CD4-positive, alpha-beta T cell treated with Interleukin-15 for 4 hours (primary cell): ENCODE measurements around the gene DNAH3.
"Not testable (repeated sequence)": the region's sequence is repeated elsewhere in the genome, so short reads cannot be mapped to it uniquely, and the experiment has no call there.

Experiments used
- DNase-seq: peaks from one replicate; pipeline ENCODE4 v3.0.0-alpha.2; 2020; ENCODE audit warnings: low spot score

Gene DNAH3

GRCh38 chr16:21150375-21151001 is at the start of gene DNAH3:
Gene DNAH3 (minus strand): TSS chr16:21150846. CDS start chr16:21150319, 527 bp downstream.
- DNase-seq = no peak

DNA sequence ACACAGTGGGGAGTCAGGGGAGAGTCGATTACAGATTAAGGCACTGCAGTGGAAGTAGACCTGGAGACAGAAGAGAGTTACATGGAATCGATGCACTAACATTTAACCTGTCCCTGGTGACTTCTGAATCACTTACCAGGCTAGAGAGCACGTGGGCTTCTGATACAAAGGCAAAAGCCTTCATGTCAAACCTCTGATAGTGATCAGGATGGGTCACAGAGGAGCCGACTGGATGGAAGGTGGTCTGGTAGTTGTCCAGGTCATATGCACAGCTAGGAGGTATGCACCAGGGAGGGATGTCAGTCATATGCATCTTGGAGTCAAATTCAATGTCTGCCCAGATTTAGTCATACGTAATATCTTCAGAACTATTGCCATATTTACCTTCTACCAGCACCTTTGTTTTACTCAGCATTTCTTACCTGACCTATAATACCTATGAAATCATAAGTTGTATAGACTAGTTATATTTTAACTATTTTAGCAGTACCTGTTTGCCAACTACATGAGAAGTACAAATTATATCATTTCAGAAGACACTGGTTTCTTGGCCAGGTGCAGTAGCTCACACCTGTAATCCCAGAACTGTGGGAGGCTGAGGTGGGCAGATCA is 49.1 kb upstream of the DNAH3 start:
- no peak for DNase-seq

- DNase-seq = no peak
These were observed 47.0 kb upstream of the DNAH3 start for GRCh38 chr16:21197621-21198020.

DNA sequence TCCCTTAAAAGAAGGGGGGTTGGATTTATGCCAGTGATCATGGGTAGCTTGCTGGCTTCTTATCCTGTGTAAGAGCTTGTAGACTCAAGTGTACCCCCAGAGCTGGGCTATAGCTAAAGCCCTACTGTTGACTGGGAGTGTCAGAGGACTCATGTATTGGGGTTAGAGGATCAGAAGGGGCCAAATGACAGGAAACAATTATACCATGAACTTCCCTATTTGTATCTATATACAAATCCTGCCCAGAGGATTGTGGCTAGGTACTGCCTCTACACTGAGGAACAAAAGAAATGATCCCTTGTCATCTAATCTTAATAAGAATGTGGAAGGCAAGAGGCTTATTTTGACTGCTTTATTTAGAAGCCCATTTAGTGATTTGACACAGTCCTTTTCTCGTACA is 46.5 kb upstream of the DNAH3 start:
- DNase-seq = no peak

- DNase-seq = not testable (repeated sequence)
These were observed 44.7 kb upstream of the DNAH3 start for GRCh38 chr16:21195330-21195729.

DNA sequence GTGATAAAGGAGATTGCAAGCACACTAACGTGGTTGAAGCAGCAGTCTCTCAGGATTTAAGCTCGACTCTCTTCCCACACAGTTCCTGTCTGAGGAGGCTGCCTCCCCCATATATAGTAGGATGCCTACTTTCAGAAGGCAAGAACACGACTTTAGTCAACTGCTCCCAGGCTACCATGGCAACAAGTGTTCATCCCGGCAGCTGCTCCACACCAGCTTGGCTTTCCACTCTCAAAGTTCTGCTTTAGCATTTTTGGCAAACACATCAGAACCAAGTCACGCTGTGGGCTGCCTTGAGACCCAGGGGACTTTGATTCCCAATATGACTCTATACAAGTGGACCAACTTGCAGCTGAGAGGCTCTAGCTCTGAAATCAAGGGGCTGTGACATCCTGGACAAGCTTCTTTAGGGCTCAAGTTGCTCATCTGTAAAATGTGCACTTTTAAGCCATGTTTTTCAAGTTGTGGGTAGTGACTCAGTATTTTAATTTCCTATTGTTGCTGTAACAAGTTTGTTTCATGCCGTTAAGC is 44.2 kb upstream of the DNAH3 start:
- DNase-seq = no peak

DNA sequence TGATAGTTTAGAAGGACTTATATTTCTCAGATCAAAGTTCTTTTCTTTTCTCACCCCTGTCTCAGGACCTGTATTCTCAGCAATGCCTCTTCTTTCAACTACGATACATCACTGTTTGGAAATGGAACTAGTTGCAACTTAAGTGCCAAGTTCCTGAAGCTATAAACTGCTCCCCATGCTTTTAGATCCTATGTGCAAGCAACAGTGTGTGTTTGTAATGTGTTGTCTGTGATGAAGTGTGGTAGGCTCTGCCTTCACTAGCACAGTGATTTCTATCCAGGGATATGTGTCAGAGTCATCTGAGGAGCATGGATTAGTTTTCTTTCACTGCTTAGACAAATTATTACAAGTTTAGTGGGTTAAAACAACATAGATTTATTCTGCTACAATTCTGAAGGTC is 42.3 kb upstream of the DNAH3 start:
- no peak for DNase-seq

- DNase-seq = no peak
These were observed 40.0 kb upstream of the DNAH3 start for GRCh38 chr16:21190599-21190998.

DNA sequence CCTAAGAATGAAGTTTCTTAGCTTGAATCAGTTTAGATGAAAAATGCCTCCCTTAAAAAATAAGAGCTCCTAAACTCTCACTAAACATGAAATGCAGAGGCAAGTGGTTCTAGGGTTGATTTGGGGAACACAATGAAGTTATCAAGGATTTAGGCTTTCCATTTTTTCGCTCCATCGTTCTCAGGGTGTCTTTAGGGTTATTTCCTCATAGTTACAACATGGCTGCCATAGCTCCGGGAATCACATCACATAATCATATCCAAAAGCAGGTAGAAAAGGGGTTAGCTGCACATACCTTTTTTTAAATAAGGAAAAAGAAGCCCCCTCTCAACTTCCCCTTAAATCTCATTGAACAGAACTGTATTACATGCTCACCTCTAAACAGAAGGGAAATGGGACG is 39.4 kb upstream of the DNAH3 start:
- DNase-seq = no peak

- DNase-seq = no peak
These were observed 38.7 kb upstream of the DNAH3 start for GRCh38 chr16:21189311-21189710.

- DNase-seq = no peak
These were observed 35.7 kb upstream of the DNAH3 start for GRCh38 chr16:21186326-21186691.

DNA sequence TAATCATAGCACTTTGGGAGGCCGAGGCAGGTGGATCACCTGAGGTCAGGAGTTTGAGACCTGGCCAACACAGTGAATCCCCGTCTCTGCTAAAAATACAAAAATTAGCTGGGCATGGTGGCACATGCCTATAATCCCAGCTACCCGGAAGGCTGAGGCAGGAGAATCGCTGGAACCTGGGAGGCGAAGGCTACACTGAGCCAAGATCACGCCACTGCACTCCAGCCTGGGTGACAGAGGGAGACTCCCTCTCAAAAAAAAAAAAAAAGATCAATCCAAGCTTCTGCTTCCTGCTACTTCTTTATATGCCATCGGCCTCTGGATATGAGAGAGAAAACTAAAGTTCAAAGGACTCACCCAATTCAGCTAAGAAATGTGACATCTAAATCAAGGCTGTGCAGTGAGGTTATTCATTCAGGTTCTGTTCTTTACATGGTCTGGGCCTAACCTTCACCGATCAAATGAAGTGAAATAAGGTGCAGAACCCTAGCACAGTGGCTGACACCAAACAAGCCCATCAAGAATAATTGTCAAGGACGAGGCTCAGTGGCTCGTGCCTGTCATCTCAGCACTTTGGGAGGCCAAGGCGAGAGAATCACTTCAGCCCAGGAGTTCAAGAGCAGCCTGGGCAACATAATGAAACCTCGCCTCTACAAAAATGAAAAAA is 35.1 kb upstream of the DNAH3 start:
- DNase-seq = no peak

GRCh38 chr16:21184834-21185233 is 34.2 kb upstream of the DNAH3 start:
- DNase-seq = no peak

DNA sequence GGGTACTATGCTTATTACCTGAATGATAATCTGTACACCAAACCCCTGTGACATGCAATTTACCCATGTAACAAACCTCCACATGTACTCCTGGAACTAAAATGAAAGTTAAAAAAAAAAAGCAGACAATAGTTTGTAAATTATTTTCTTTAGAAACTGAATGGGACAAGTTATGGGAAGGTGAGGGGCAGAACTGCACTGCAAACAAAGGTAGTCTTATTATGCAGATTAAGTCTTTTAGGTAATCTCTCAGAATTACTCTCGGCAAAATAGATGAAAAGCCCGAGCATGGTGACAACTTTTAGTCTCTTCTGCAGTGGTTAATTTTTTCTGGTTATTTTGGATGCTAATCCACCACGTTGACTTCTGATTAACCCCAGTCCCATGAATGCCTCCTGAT is 33.3 kb upstream of the DNAH3 start:
- no peak for DNase-seq

- no peak for DNase-seq
These were observed 29.3 kb upstream of the DNAH3 start for GRCh38 chr16:21179983-21180365.

DNA sequence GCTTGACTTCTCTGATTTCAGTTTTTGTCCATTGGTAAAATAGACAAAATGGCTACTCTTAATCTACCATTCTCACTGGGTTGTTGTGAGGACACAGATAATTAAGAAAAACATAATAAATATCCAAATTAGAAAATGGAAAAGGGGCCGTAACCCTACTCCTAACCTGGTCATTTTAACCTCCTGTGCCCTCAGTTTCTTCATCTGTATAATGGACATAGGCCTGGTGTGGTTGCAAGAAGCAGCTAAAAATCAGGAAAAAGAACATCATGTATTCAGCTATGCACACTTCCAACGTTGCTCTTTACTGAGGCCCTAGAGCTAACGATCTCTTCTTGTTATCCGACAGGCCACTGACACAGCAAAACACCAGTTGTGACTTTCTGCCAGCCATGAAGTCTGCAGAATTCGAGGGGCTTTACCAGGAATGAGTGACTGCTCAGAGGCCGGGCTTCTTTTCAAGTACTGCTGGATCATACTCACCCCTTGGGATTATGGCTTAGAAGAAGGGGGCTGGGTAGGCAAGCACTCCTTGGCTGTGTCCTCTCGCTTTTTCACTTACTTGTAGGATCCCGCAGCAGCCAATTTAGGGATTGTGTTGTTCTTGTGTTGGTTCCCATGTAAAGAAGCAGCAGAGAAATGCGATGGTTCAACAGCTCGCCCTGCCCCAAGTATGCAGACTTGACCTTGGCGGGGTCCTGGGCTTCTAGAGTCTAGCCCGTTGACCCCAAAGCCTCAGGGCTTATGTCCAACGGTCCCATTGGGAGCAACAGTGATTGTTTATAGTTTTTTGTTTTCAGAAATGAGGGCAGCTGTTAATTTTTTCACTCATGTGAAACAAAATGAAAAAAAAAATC is 28.7 kb upstream of the DNAH3 start:
- no peak for DNase-seq

- no peak for DNase-seq
These were observed 24.8 kb upstream of the DNAH3 start for GRCh38 chr16:21175397-21175796.

DNA sequence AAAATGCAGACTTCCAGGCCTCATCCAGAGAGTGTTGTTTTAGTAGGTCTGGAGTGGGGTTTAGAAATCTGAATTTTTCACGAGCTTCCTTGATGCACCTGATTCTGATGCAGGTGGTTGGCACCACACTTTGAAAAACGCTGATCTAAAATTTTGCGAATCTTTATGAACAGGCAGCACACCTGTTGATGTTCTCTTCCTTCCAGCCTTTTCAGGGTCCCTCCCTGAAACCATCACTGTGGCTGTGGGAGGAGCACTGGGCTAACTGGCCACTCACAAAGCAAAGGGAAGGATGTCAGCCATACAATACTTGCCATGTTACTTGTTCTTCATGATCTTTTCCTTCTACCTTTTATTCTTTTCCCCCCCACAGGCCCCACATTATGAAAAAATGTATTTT is 22.0 kb upstream of the DNAH3 start:
- DNase-seq = no peak

- not testable (repeated sequence) for DNase-seq
These were observed 19.5 kb upstream of the DNAH3 start for GRCh38 chr16:21170116-21170515.

DNA sequence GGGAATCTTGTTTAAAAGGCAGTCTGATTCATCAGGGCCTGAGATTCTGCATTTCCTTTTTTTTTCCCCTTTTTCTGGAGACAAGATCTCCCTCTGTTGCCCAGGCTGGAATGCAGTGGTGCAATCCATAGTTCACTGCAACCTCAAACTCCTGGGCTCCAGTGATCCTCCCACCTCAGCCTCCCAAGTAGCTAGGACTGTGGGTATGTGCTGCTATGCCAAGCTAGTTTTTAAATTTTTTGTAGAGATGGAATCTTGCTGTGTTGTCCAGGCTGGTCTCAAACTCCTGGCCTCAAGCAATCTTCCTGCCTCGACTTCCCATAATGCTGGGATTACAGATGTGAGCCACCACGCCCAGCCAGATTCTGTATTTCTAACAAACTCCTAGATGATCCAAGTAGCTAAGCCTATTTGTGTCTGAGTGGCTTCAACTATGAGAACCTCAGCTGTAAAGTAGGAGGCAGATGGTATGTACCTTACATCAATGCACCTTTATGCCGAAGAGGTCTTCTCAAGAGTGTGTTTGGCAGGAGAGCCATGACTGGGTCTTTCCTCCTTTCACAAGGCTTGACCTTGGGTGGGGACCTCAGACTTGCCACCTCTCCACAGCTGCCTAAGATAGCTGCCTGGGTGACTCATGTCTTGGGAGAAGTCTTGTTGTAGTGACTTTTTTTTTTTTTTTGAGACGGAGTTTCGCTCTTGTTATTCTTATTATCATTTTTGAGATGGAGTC is 18.8 kb upstream of the DNAH3 start:
- no peak for DNase-seq

DNA sequence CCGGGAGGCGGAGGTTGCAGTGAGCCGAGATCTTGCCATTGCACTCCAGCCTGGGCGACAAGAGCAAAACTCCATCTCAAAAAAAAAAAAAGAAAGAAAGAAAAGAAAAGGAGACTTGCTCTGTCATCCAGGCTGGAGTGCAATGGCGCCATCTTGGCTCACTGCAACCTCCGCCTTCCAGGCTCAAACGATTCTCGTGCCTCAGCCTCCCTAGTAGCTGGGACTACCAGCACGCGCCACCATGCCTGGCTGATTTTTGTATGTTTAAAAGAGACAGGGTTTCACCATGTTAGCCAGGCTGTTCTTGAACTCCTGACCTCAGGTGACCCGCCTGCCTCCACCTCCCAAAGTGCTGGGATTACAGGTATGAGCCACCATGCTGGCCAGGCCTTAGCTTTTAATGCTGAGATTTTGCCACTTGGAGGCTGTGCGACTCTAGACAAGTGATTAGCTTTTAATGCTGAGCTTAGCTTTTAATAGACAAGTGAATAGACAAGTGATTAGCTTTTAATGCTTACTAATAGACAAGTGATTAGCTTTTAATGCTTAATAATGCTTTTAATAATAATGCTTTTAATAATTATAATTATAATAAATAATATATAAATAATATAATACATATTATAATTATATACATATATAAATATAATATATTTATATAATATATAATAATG is 17.4 kb upstream of the DNAH3 start:
- no peak for DNase-seq
